ENCODE results near the gene COX17.

DNA sequence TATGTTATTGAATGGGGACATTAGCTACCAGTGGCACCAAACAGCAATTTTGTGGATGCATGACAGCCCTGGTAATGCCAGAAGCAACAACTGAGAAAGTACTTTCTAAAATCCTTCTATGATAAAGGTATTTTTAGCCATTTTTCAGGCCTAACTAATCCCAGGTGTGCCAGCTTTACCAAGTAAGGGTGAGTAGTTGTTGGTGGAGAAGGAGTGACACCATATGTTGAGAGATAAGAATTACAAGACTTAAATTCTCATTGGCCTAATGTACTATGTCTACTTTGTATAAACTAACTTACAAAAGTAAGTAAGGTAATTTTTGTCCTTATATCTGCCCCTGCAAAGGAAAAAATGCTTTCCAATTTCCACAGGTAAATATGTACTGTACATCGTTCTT lies 4.1 kb upstream of the COX17 start:
- TF ChIP-seq, protein P1, sequence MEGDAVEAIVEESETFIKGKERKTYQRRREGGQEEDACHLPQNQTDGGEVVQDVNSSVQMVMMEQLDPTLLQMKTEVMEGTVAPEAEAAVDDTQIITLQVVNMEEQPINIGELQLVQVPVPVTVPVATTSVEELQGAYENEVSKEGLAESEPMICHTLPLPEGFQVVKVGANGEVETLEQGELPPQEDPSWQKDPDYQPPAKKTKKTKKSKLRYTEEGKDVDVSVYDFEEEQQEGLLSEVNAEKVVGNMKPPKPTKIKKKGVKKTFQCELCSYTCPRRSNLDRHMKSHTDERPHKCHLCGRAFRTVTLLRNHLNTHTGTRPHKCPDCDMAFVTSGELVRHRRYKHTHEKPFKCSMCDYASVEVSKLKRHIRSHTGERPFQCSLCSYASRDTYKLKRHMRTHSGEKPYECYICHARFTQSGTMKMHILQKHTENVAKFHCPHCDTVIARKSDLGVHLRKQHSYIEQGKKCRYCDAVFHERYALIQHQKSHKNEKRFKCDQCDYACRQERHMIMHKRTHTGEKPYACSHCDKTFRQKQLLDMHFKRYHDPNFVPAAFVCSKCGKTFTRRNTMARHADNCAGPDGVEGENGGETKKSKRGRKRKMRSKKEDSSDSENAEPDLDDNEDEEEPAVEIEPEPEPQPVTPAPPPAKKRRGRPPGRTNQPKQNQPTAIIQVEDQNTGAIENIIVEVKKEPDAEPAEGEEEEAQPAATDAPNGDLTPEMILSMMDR (IDR thresholded peaks at IDR 0.05; ENCODE audit: poor library complexity), result peak; percentile 64
- TF ChIP-seq EZH2phosphoT487 (IDR thresholded peaks at IDR 0.05; ENCODE audit: low read depth, severe bottlenecking, unreplicated experiment) (no peak), EZH2 (IDR thresholded peaks at IDR 0.05; ENCODE audit: borderline replicate concordance) (no peak)
